Measurements from ENCODE around the gene TMPRSS13. TPM values are rescaled to one million over a fixed set of nuclear protein-coding genes. Genes with fewer than 3 reads are reported as not detected.

Gene TMPRSS13
- total and polyA plus RNA-seq, 9 of the 15 experiments (the other 6 are each of a cell fraction or from before 2014, with no cell fraction given), result 0.11 to 0.29 (median 0.15) TPM

GRCh38 chr11:117872975-117873827 is 56.0 kb downstream of the TMPRSS13 start (continued):
- TF ChIP-seq STAG1 (CRISPR knock-in tag; IDR thresholded peaks at IDR 0.05; ENCODE audit: borderline replicate concordance), result no peak

GRCh38 chr11:117872420-117872961 is 56.7 kb downstream of the TMPRSS13 start:
- POLR2A ChIA-PET, result interaction anchor here (1.2 to 2.1 kb wide), 2 partner anchors 10 to 12 kb away, joined by 4 to 7 read pairs; no protein-coding TSS in a partner anchor
- Histone ChIP-seq H3K36me3 (ENCODE audit: control insufficient read depth, insufficient read depth, low read length) (no peaks in the 10 kb centered on the region), H4K20me1 (replicated peaks; ENCODE audit: control insufficient read depth, insufficient read depth, low read length) (peaks cover 13% of the 10 kb centered on the region), H3K4me1 (replicated peaks in 1 of 2; ENCODE audit: control insufficient read depth in 2 of 2, insufficient read depth in 2 of 2, low read length in 2 of 2) (peaks cover 0 to 11% of the 10 kb centered on the region in 2 experiments; a peak in 2 of 5 replicates), H3K9me1 (ENCODE audit: control insufficient read depth, insufficient read depth, low read length) (no peaks in the 10 kb centered on the region), H3K4me2 (ENCODE audit: insufficient read depth, low read length) (no peak overlapping the region), H3K9me3 (replicated peaks; ENCODE audit: control insufficient read depth, insufficient read depth, low read depth, low read length) (no peaks in the 10 kb centered on the region), H3K27me3 (ENCODE audit: control insufficient read depth in 2 of 2, insufficient read depth in 2 of 2, low read length in 2 of 2) (peaks cover 63 to 97% of the 10 kb centered on the region in 2 experiments), H3K27ac (ENCODE audit: extremely low read depth, low read depth, low read length) (no peak overlapping the region), H3K79me2 (ENCODE audit: control insufficient read depth, insufficient read depth, low read length) (no peaks in the 10 kb centered on the region), H3K9ac (ENCODE audit: insufficient read depth in 1 of 2, low read depth in 2 of 2, low read length in 2 of 2) (no peak overlapping the region), H2AFZ (ENCODE audit: low read depth, low read length) (no peak overlapping the region), H3K4me3 (no peak overlapping the region)
- in situ Hi-C loops (cut with MboI) (no loop called here), intact Hi-C loops (cut with micrococcal nuclease) (no loop called here)
- BruUV-seq (replicated peaks), result no TSS peak
- TF ChIP-seq THRB (CRISPR knock-in tag; conservative IDR thresholded peaks at IDR 0.05) (no peak), ZNF449 (CRISPR knock-in tag; IDR thresholded peaks at IDR 0.05) (no peak), ZBED1 (IDR thresholded peaks at IDR 0.05) (no peak), SMARCE1 (IDR thresholded peaks at IDR 0.05) (no peak), PHB2 (IDR thresholded peaks at IDR 0.05; ENCODE audit: low read depth) (no peak)
- FAIRE-seq (no peak), DNase-seq (ENCODE audit: extremely low read depth in 1 of 4, low spot score in 3 of 4) (no peak), ATAC-seq (no peak)
- CTCF ChIA-PET (ENCODE audit: low intra/inter-chr PET ratio), result no interaction called here
- 1% methylated on average over 12 of the region's 12 CpGs for WGBS (ENCODE audit: insufficient coverage, low coverage, missing lambda C conversion rate)

Measured in K562 (cell line).